Esophagus muscularis mucosa (tissue), 2 donors: ENCODE data around the gene SCG2.

ENCODE experiments used
- POLR2A ChIP-seq: fragments of 450-650 bp; IDR thresholded peaks from one replicate; pipeline ENCODE4 v1.6.1; 2017; ENCODE audit warnings: antibody characterized with exemption, moderate library complexity, mild to moderate bottlenecking, low read depth
- POLR2AphosphoS5 ChIP-seq, 2 donors: sonication (generic); formaldehyde crosslinking; IDR thresholded peaks; one replicate each; pipeline ENCODE4 v1.6.1; 2017; ENCODE audit warnings: antibody characterized with exemption in 2 of 2

GRCh38 chr2:223598994-223599639 lies 3.0 kb downstream of the SCG2 start:
- TF ChIP-seq POLR2AphosphoS5 (IDR thresholded peaks at IDR 0.05) (no peak), POLR2A (no peak)
